ENCODE measurements around the gene NEK1. TPM values are rescaled to one million over a fixed set of nuclear protein-coding genes. Genes with fewer than 3 reads are reported as not detected.

The NEK1 gene
- total and polyA plus RNA-seq, 7 donors, result 3.9 to 19.1 (median 16.1) TPM

DNA sequence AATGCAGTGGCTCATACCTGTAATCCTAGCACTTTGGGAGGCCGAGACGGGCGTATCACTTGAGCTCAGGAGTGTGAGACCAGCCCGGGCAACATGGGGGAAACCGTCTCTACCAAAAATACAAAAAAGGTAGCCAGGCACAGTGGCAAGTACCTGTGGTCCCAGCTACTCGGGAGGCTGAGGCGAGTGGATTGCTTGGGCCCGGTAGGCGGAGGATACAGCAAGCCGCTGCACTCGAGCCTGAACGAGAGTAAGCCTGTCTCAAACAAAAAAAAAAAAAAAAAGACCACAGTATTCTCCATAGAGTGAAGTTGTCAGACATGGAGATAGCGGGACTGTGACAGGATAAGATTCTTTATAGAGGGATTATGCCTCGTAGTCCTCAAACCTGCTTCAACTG, 265.5 kb downstream of the NEK1 start:
- TF ChIP-seq POLR2A (IDR thresholded peaks at IDR 0.05), result no peak
- no peak for TF ChIP-seq POLR2AphosphoS5 (IDR thresholded peaks at IDR 0.05)
- no peak for TF ChIP-seq EP300 (IDR thresholded peaks at IDR 0.05)
- TF ChIP-seq, protein P1, sequence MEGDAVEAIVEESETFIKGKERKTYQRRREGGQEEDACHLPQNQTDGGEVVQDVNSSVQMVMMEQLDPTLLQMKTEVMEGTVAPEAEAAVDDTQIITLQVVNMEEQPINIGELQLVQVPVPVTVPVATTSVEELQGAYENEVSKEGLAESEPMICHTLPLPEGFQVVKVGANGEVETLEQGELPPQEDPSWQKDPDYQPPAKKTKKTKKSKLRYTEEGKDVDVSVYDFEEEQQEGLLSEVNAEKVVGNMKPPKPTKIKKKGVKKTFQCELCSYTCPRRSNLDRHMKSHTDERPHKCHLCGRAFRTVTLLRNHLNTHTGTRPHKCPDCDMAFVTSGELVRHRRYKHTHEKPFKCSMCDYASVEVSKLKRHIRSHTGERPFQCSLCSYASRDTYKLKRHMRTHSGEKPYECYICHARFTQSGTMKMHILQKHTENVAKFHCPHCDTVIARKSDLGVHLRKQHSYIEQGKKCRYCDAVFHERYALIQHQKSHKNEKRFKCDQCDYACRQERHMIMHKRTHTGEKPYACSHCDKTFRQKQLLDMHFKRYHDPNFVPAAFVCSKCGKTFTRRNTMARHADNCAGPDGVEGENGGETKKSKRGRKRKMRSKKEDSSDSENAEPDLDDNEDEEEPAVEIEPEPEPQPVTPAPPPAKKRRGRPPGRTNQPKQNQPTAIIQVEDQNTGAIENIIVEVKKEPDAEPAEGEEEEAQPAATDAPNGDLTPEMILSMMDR (IDR thresholded peaks at IDR 0.05), result no peak
- intact Hi-C loops (cut with DNase I), result no loop called here
- Histone ChIP-seq H3K9me3 (no peaks in the 10 kb centered on the region), H3K36me3 (no peaks in the 10 kb centered on the region), H3K4me1 (no peaks in the 10 kb centered on the region), H3K27ac (no peak overlapping the region), H3K4me3 (no peak overlapping the region), H3K27me3 (no peaks in the 10 kb centered on the region)
- 94 to 97% methylated on average over 14 of the region's 14 CpGs for WGBS, 2 donors
- no peak for DNase-seq

- H3K27me3 ChIP-seq, result no peaks in the 10 kb centered on the region
- H3K27ac ChIP-seq, result no peak overlapping the region
- H3K9me3 ChIP-seq, result no peaks in the 10 kb centered on the region
- 81 to 84% methylated on average over 2 of the region's 2 CpGs for whole genome bisulfite sequencing, 2 donors
- H3K4me1 ChIP-seq, result no peaks in the 10 kb centered on the region
- DNase-seq, result no peak
- no peaks in the 10 kb centered on the region for H3K36me3 ChIP-seq
- H3K4me3 ChIP-seq, result no peak overlapping the region
- intact Hi-C loops (cut with DNase I), result no loop called here
- TF ChIP-seq EP300 (IDR thresholded peaks at IDR 0.05), result no peak
- TF ChIP-seq POLR2AphosphoS5 (IDR thresholded peaks at IDR 0.05), result no peak
- TF ChIP-seq POLR2A (IDR thresholded peaks at IDR 0.05), result no peak
- TF ChIP-seq, protein P1 (IDR thresholded peaks at IDR 0.05), result no peak
These were observed 267.1 kb downstream of the NEK1 start for GRCh38 chr4:169345316-169345721.

Other genes starting within 250 kb of the NEK1 start
- gene CLCN3, start 8.0 kb upstream of the NEK1 start, total RNA-seq, result 10 to 100 TPM; 15.9 to 20.3 (median 17.0) TPM
- gene CLCN3, start 8.0 kb upstream of the NEK1 start, polyA plus RNA-seq, result 10 to 100 TPM in 2 of 3 donors, 1 to 10 TPM in 1; 8.6 to 37.1 (median 11.4) TPM
- gene HPF1, start 145.4 kb upstream of the NEK1 start, total RNA-seq, result 10 to 100 TPM; 22.7 to 70.3 (median 52.0) TPM
- 10 to 100 TPM; 15.7 to 25.8 (median 20.8) TPM for gene HPF1, start 145.4 kb upstream of the NEK1 start, polyA plus RNA-seq